ENCODE results near the gene CLCN2.
A peak's percentile ranks its signal among the peaks of the same experiment; 100 is the strongest.
"Not testable (repeated sequence)": the region's sequence is repeated elsewhere in the genome, so short reads cannot be mapped to it uniquely, and the experiment has no call there.

The CLCN2 gene

GRCh38 chr3:184345317-184346144 is 15.9 kb downstream of the CLCN2 start:
- H3K36me3 ChIP-seq (ENCODE audit: control insufficient read depth, insufficient read depth, low read length): no peaks in the 10 kb centered on the region
- H3K4me3 ChIP-seq (ENCODE audit: low read length): no peak overlapping the region
- H3K9ac ChIP-seq (ENCODE audit: low read length): no peak overlapping the region

GRCh38 chr3:184344579-184345316 is 16.7 kb downstream of the CLCN2 start:
- H3K9ac ChIP-seq (ENCODE audit: low read length): no peak overlapping the region

More at GRCh38 chr3:184345317-184346144, 15.9 kb downstream of the CLCN2 start:
- no peaks in the 10 kb centered on the region for H3K27me3 ChIP-seq (ENCODE audit: control insufficient read depth, insufficient read depth, low read length)
- peaks cover 37% of the 10 kb centered on the region for H3K4me1 ChIP-seq (ENCODE audit: control insufficient read depth, insufficient read depth, low read length)
- H3K9me3 ChIP-seq (ENCODE audit: control insufficient read depth, low read length): no peaks in the 10 kb centered on the region

GRCh38 chr3:184343200-184343876 is 18.1 kb downstream of the CLCN2 start:
- peaks cover 32% of the 10 kb centered on the region for H3K4me1 ChIP-seq (ENCODE audit: control insufficient read depth, insufficient read depth, low read length)
- no peaks in the 10 kb centered on the region for H3K9me3 ChIP-seq (ENCODE audit: control insufficient read depth, low read length)
- H3K9ac ChIP-seq (ENCODE audit: low read length): no peak overlapping the region
- no peak overlapping the region for H3K4me3 ChIP-seq (ENCODE audit: low read length)
- H3K27me3 ChIP-seq (ENCODE audit: control insufficient read depth, insufficient read depth, low read length): no peaks in the 10 kb centered on the region
- no peaks in the 10 kb centered on the region for H3K36me3 ChIP-seq (ENCODE audit: control insufficient read depth, insufficient read depth, low read length)

More at GRCh38 chr3:184344579-184345316, 16.7 kb downstream of the CLCN2 start:
- Histone ChIP-seq H3K9me3 (ENCODE audit: control insufficient read depth, low read length) (no peaks in the 10 kb centered on the region), H3K27me3 (ENCODE audit: control insufficient read depth, insufficient read depth, low read length) (no peaks in the 10 kb centered on the region), H3K36me3 (ENCODE audit: control insufficient read depth, insufficient read depth, low read length) (no peaks in the 10 kb centered on the region), H3K4me1 (ENCODE audit: control insufficient read depth, insufficient read depth, low read length) (peaks cover 34% of the 10 kb centered on the region), H3K4me3 (ENCODE audit: low read length) (no peak overlapping the region)

GRCh38 chr3:184341925-184342324 is 19.5 kb downstream of the CLCN2 start:
- H3K9ac ChIP-seq (ENCODE audit: low read length): no peak overlapping the region
- peaks cover 43% of the 10 kb centered on the region for H3K4me1 ChIP-seq (ENCODE audit: control insufficient read depth, insufficient read depth, low read length)
- no peaks in the 10 kb centered on the region for H3K27me3 ChIP-seq (ENCODE audit: control insufficient read depth, insufficient read depth, low read length)
- no peaks in the 10 kb centered on the region for H3K9me3 ChIP-seq (ENCODE audit: control insufficient read depth, low read length)
- H3K36me3 ChIP-seq (ENCODE audit: control insufficient read depth, insufficient read depth, low read length): no peaks in the 10 kb centered on the region
- H3K4me3 ChIP-seq (ENCODE audit: low read length): no peak overlapping the region

GRCh38 chr3:184339451-184340135 is 21.8 kb downstream of the CLCN2 start:
- H3K9me3 ChIP-seq (ENCODE audit: control insufficient read depth, low read length); H3K4me3 ChIP-seq (ENCODE audit: low read length); H3K36me3 ChIP-seq (ENCODE audit: control insufficient read depth, insufficient read depth, low read length); H3K9ac ChIP-seq (ENCODE audit: low read length); H3K27me3 ChIP-seq (ENCODE audit: control insufficient read depth, insufficient read depth, low read length): not testable (repeated sequence)
- peaks cover 44% of the 10 kb centered on the region for H3K4me1 ChIP-seq (ENCODE audit: control insufficient read depth, insufficient read depth, low read length)

GRCh38 chr3:184339001-184339400 is 22.4 kb downstream of the CLCN2 start:
- peaks cover 44% of the 10 kb centered on the region for H3K4me1 ChIP-seq (ENCODE audit: control insufficient read depth, insufficient read depth, low read length)
- peaks cover 4% of the 10 kb centered on the region for H3K36me3 ChIP-seq (ENCODE audit: control insufficient read depth, insufficient read depth, low read length)
- no peaks in the 10 kb centered on the region for H3K9me3 ChIP-seq (ENCODE audit: control insufficient read depth, low read length)
- no peak overlapping the region for H3K9ac ChIP-seq (ENCODE audit: low read length)
- no peaks in the 10 kb centered on the region for H3K27me3 ChIP-seq (ENCODE audit: control insufficient read depth, insufficient read depth, low read length)
- no peak overlapping the region for H3K4me3 ChIP-seq (ENCODE audit: low read length)

GRCh38 chr3:184338511-184338945 is 22.9 kb downstream of the CLCN2 start:
- peaks cover 7% of the 10 kb centered on the region for H3K36me3 ChIP-seq (ENCODE audit: control insufficient read depth, insufficient read depth, low read length)
- H3K27me3 ChIP-seq (ENCODE audit: control insufficient read depth, insufficient read depth, low read length): no peaks in the 10 kb centered on the region
- H3K4me3 ChIP-seq (ENCODE audit: low read length): no peak overlapping the region
- H3K9ac ChIP-seq (ENCODE audit: low read length): no peak overlapping the region
- H3K9me3 ChIP-seq (ENCODE audit: control insufficient read depth, low read length): no peaks in the 10 kb centered on the region
- H3K4me1 ChIP-seq (ENCODE audit: control insufficient read depth, insufficient read depth, low read length): peaks cover 44% of the 10 kb centered on the region

GRCh38 chr3:184337981-184338380 is 23.4 kb downstream of the CLCN2 start:
- Histone ChIP-seq H3K36me3 (ENCODE audit: control insufficient read depth, insufficient read depth, low read length) (peaks cover 7% of the 10 kb centered on the region), H3K9me3 (ENCODE audit: control insufficient read depth, low read length) (no peaks in the 10 kb centered on the region), H3K4me3 (ENCODE audit: low read length) (no peak overlapping the region), H3K4me1 (ENCODE audit: control insufficient read depth, insufficient read depth, low read length) (peaks cover 44% of the 10 kb centered on the region), H3K27me3 (ENCODE audit: control insufficient read depth, insufficient read depth, low read length) (no peaks in the 10 kb centered on the region), H3K9ac (ENCODE audit: low read length) (peak overlapping the region; percentile 17)

- peaks cover 7% of the 10 kb centered on the region for H3K36me3 ChIP-seq (ENCODE audit: control insufficient read depth, insufficient read depth, low read length)
- H3K9me3 ChIP-seq (ENCODE audit: control insufficient read depth, low read length): no peaks in the 10 kb centered on the region
- peak within 1 kb of the TSS; percentile 71 for H3K9ac ChIP-seq (ENCODE audit: low read length)
- no peaks in the 10 kb centered on the region for H3K27me3 ChIP-seq (ENCODE audit: control insufficient read depth, insufficient read depth, low read length)
- H3K4me1 ChIP-seq (ENCODE audit: control insufficient read depth, insufficient read depth, low read length): peaks cover 40% of the 10 kb centered on the region
- peak within 1 kb of the TSS; percentile 48 for H3K4me3 ChIP-seq (ENCODE audit: low read length)
These were observed 24.0 kb downstream of the CLCN2 start, which contains the start of gene FAM131A for GRCh38 chr3:184337399-184337714. Gene FAM131A, plus strand, starts transcription at chr3:184337600. Its CDS starts 31 bp downstream, at chr3:184337631.

GRCh38 chr3:184336547-184337398 is 24.6 kb downstream of the CLCN2 start:
- H3K36me3 ChIP-seq (ENCODE audit: control insufficient read depth, insufficient read depth, low read length): peaks cover 10% of the 10 kb centered on the region
- H3K27me3 ChIP-seq (ENCODE audit: control insufficient read depth, insufficient read depth, low read length): no peaks in the 10 kb centered on the region
- H3K4me3 ChIP-seq (ENCODE audit: low read length): peak overlapping the region; percentile 48
- no peaks in the 10 kb centered on the region for H3K9me3 ChIP-seq (ENCODE audit: control insufficient read depth, low read length)
- H3K9ac ChIP-seq (ENCODE audit: low read length): peak overlapping the region; percentile 71
- H3K4me1 ChIP-seq (ENCODE audit: control insufficient read depth, insufficient read depth, low read length): peaks cover 36% of the 10 kb centered on the region

Measured in mucosa of stomach (tissue), 1 donor.